NCI-H2107 treated with DMSO at 0.1 percent for 48 hours (cell line): Measurements from ENCODE around the gene PANX2.
"Not testable (repeated sequence)": the region's sequence is repeated elsewhere in the genome, so short reads cannot be mapped to it uniquely, and the experiment has no call there.

Experiments
- DNase-seq: peaks from one replicate; lab custom pipeline; 2025; ENCODE audit not compliant: unreplicated experiment; lab: John Stamatoyannopoulos, UW

PANX2 gene

GRCh38 chr22:50170453-50171318 is at the start of gene PANX2:
TSS of gene PANX2 (plus strand) at chr22:50170731. CDS start at chr22:50170731, 0 bp downstream.
- no peak for DNase-seq

- no peak for DNase-seq
Observed at GRCh38 chr22:50121202-50121740, 49.3 kb upstream of the PANX2 start.

GRCh38 chr22:50123119-50123518 is 47.4 kb upstream of the PANX2 start:
- DNase-seq, result no peak

GRCh38 chr22:50125029-50125428 is 45.5 kb upstream of the PANX2 start:
- no peak for DNase-seq

- DNase-seq, result peak; percentile 75
Observed at GRCh38 chr22:50129121-50129736, 41.3 kb upstream of the PANX2 start.

- DNase-seq, result no peak
Observed at GRCh38 chr22:50131894-50132293, 38.6 kb upstream of the PANX2 start.

GRCh38 chr22:50134481-50134880 is 36.0 kb upstream of the PANX2 start:
- no peak for DNase-seq

- DNase-seq, result no peak
Observed at GRCh38 chr22:50136581-50137015, 33.9 kb upstream of the PANX2 start.

- not testable (repeated sequence) for DNase-seq
Observed at GRCh38 chr22:50137277-50137676, 33.3 kb upstream of the PANX2 start.

- no peak for DNase-seq
Observed at GRCh38 chr22:50138041-50138440, 32.5 kb upstream of the PANX2 start.

GRCh38 chr22:50138988-50139387 is 31.5 kb upstream of the PANX2 start:
- DNase-seq, result peak; percentile 55

GRCh38 chr22:50139843-50140415 is 30.6 kb upstream of the PANX2 start:
- peak; percentile 90 for DNase-seq

- DNase-seq, result no peak
Observed at GRCh38 chr22:50140615-50141014, 29.9 kb upstream of the PANX2 start.

GRCh38 chr22:50141462-50141861 is 29.1 kb upstream of the PANX2 start:
- DNase-seq, result no peak

GRCh38 chr22:50141891-50142363 is 28.6 kb upstream of the PANX2 start:
- DNase-seq, result peak; percentile 23

GRCh38 chr22:50143096-50143495 is 27.4 kb upstream of the PANX2 start:
- DNase-seq, result no peak

- no peak for DNase-seq
Observed at GRCh38 chr22:50144005-50144614, 26.4 kb upstream of the PANX2 start.

- no peak for DNase-seq
Observed at GRCh38 chr22:50145721-50146438, 24.7 kb upstream of the PANX2 start.

GRCh38 chr22:50146439-50147238 is 23.9 kb upstream of the PANX2 start:
- DNase-seq, result peak; percentile 70
